Measurements from ENCODE around the gene CLEC3A.

- TF ChIP-seq CTCF (conservative IDR thresholded peaks at IDR 0.05; ENCODE audit: low read length) (no peak), EZH2phosphoT487 (IDR thresholded peaks at IDR 0.05; ENCODE audit: borderline replicate concordance) (no peak)
Observed at GRCh38 chr16:77977339-77977738, 45.0 kb upstream of the CLEC3A start.

All from Loucy (cell line).